H1 (cell line): ENCODE results near the gene GNS. TPM values are rescaled to one million over a fixed set of nuclear protein-coding genes. Genes with fewer than 3 reads are reported as not detected.

Experiments used
- CTCF ChIA-PET: fragments of 300-600 bp; sonication (Branson Sonifier 250); formaldehyde crosslinking; loops from one replicate; lab custom pipeline; 2021; ENCODE audit not compliant: partially characterized antibody; lab: Charles Lee
- POLR2A ChIA-PET: fragments of 300-600 bp; sonication (Branson Sonifier 250); formaldehyde crosslinking; loops from one replicate; lab custom pipeline; 2021; ENCODE audit warnings: inconsistent platforms; ENCODE audit not compliant: partially characterized antibody; lab: Charles Lee
- DNase-seq, 2 experiments: peaks; one replicate each; pipeline versions ENCODE4 v3.0.0 to v3.0.0-alpha.2; 2010 to 2022; ENCODE audit warnings: low spot score in 2 of 2, low read depth in 1 of 2, mixed read lengths in 1 of 2
- FAIRE-seq: peaks from 2 replicates; lab custom pipeline; 2011; peaks lifted over from hg19 to GRCh38; lab: Jason Lieb, UNC
- H2AFZ ChIP-seq: 2 replicates; pipeline ENCODE4 v1.8.1; 2012; ENCODE audit warnings: low read length, inconsistent platforms
- H2AK5ac ChIP-seq: 2 replicates; pipeline ENCODE4 v1.6.1; 2013; ENCODE audit warnings: low read depth, low read length
- H2BK120ac ChIP-seq: replicated peaks from 2 replicates; pipeline ENCODE3; 2013; ENCODE audit warnings: low read depth, low read length, inconsistent platforms
- H2BK12ac ChIP-seq: 2 replicates; pipeline ENCODE4 v1.6.1; 2013; ENCODE audit warnings: low read depth, low read length
- H2BK15ac ChIP-seq: 2 replicates; pipeline ENCODE4 v1.6.1; 2013; ENCODE audit warnings: low read length
- H2BK20ac ChIP-seq: 2 replicates; pipeline ENCODE4 v1.6.1; 2013; ENCODE audit warnings: low read length
- H2BK5ac ChIP-seq: 2 replicates; pipeline ENCODE4 v1.6.1; 2013; ENCODE audit warnings: low read depth, low read length
- H3K14ac ChIP-seq: 2 replicates; pipeline ENCODE4 v1.6.1; 2013; ENCODE audit warnings: inconsistent platforms; ENCODE audit not compliant: insufficient read length
- H3K18ac ChIP-seq: 2 replicates; pipeline ENCODE4 v1.6.1; 2013; ENCODE audit warnings: low read length; ENCODE audit errors: extremely low read depth
- H3K23ac ChIP-seq: 2 replicates; pipeline ENCODE4 v1.6.1; 2013; ENCODE audit warnings: inconsistent platforms; ENCODE audit not compliant: insufficient read length
- H3K23me2 ChIP-seq: 2 replicates; pipeline ENCODE4 v1.6.1; 2013; ENCODE audit warnings: low read depth, low read length
- H3K27ac ChIP-seq: 2 replicates; pipeline ENCODE4 v1.6.1; 2011; ENCODE audit warnings: low read depth, low read length, inconsistent platforms
- H3K27me3 ChIP-seq, 4 experiments: replicated peaks in 1 of 4; 1 replicate in 1 of 4; 2 replicates in 3 of 4; pipeline versions ENCODE4 v1.6.1 to v1.8.1; 2011 to 2013; ENCODE audit warnings: low read length in 3 of 4, mild to moderate bottlenecking in 3 of 4, inconsistent platforms in 2 of 4, mixed read lengths in 2 of 4, moderate library complexity in 1 of 4; ENCODE audit not compliant: control insufficient read depth in 3 of 4, insufficient read depth in 3 of 4; ENCODE audit errors: extremely low read depth in 1 of 4
- H3K36me3 ChIP-seq, 4 experiments: 2 replicates each; pipeline versions ENCODE4 v1.6.1 to v1.8.1; 2011 to 2013; ENCODE audit warnings: mild to moderate bottlenecking in 4 of 4, low read length in 3 of 4, moderate library complexity in 2 of 4, control low read depth in 1 of 4, inconsistent platforms in 1 of 4; ENCODE audit not compliant: insufficient read depth in 4 of 4, control insufficient read depth in 2 of 4
- H3K4ac ChIP-seq: replicated peaks from 2 replicates; pipeline ENCODE3; 2013; ENCODE audit warnings: low read length, low read depth, mixed read lengths, inconsistent platforms; ENCODE audit not compliant: insufficient read length
- H3K4me1 ChIP-seq, 4 experiments: replicated peaks in 1 of 4; 1 replicate in 1 of 4; 2 replicates in 3 of 4; pipeline versions ENCODE4 v1.6.1 to v1.8.1; 2011 to 2013; ENCODE audit warnings: low read length in 3 of 4, inconsistent platforms in 2 of 4, mixed read lengths in 1 of 4; ENCODE audit not compliant: insufficient read depth in 4 of 4, control insufficient read depth in 3 of 4
- H3K4me2 ChIP-seq, 2 experiments: 2 replicates each; pipeline versions ENCODE4 v1.6.1 to v1.8.1; 2011 to 2013; ENCODE audit warnings: low read depth in 2 of 2, low read length in 2 of 2, control low read depth in 1 of 2, inconsistent platforms in 1 of 2, mild to moderate bottlenecking in 1 of 2; ENCODE audit not compliant: insufficient read depth in 1 of 2
- H3K4me3 ChIP-seq, 4 experiments: fragments of 200-600, 300-600 bp in 1 of 4; sonication (generic), shearing (Covaris generic), sonication (Bioruptor Twin) in 1 of 4; 2 replicates each; pipeline versions ENCODE4 v1.5.1 to v1.8.1; 2011 to 2016; ENCODE audit warnings: low read length in 4 of 4, low read depth in 3 of 4, control low read depth in 2 of 4, inconsistent platforms in 2 of 4, mild to moderate bottlenecking in 2 of 4, mixed read lengths in 1 of 4, moderate library complexity in 1 of 4; ENCODE audit not compliant: insufficient read depth in 2 of 4; ENCODE audit errors: extremely low read depth in 1 of 4
- H3K56ac ChIP-seq: replicated peaks from 2 replicates; pipeline ENCODE3; 2013; ENCODE audit warnings: low read depth, mild to moderate bottlenecking, mixed read lengths, low read length, inconsistent platforms; ENCODE audit not compliant: insufficient read length
- H3K79me1 ChIP-seq: 2 replicates; pipeline ENCODE4 v1.6.1; 2013; ENCODE audit warnings: low read depth, low read length, control low read depth
- H3K79me2 ChIP-seq, 2 experiments: 2 replicates each; pipeline versions ENCODE4 v1.6.1 to v1.8.1; 2012 to 2013; ENCODE audit warnings: low read length in 2 of 2, mild to moderate bottlenecking in 2 of 2, inconsistent platforms in 1 of 2; ENCODE audit not compliant: insufficient read depth in 2 of 2, control insufficient read depth in 1 of 2
- H3K9ac ChIP-seq, 4 experiments: replicated peaks in 1 of 4; 1 replicate in 1 of 4; 2 replicates in 3 of 4; pipeline versions ENCODE4 v1.6.1 to v1.8.1; 2011 to 2013; ENCODE audit warnings: low read depth in 3 of 4, low read length in 3 of 4, control low read depth in 2 of 4, mild to moderate bottlenecking in 2 of 4, moderate library complexity in 2 of 4, inconsistent platforms in 1 of 4; ENCODE audit errors: extremely low read depth in 1 of 4
- H3K9me3 ChIP-seq, 2 experiments: 2 replicates each; pipeline versions ENCODE4 v1.6.1 to v1.8.1; 2012 to 2013; ENCODE audit warnings: mild to moderate bottlenecking in 2 of 2, moderate library complexity in 2 of 2, control low read depth in 1 of 2, inconsistent platforms in 1 of 2, low read depth in 1 of 2, low read length in 1 of 2, mixed read lengths in 1 of 2; ENCODE audit not compliant: insufficient read depth in 2 of 2
- H4K20me1 ChIP-seq, 2 experiments: replicated peaks in 1 of 2; 2 replicates each; pipeline versions ENCODE3 to v1.8.1; 2011 to 2013; ENCODE audit warnings: inconsistent platforms in 2 of 2, low read length in 2 of 2, mild to moderate bottlenecking in 1 of 2; ENCODE audit not compliant: insufficient read depth in 2 of 2, control insufficient read depth in 1 of 2
- H4K5ac ChIP-seq: 2 replicates; pipeline ENCODE4 v1.6.1; 2013; ENCODE audit warnings: low read length, low read depth, mixed read lengths, inconsistent platforms; ENCODE audit not compliant: insufficient read length
- H4K8ac ChIP-seq: 2 replicates; pipeline ENCODE4 v1.8.0; 2013; ENCODE audit warnings: mild to moderate bottlenecking, moderate library complexity, low read length, inconsistent platforms; ENCODE audit not compliant: insufficient read depth; ENCODE audit errors: extremely low read depth
- H4K91ac ChIP-seq: replicated peaks from 2 replicates; pipeline ENCODE3; 2013; ENCODE audit warnings: low read length, mixed read lengths, inconsistent platforms; ENCODE audit not compliant: insufficient read length
- BACH1 ChIP-seq: IDR thresholded peaks from 2 replicates; pipeline ENCODE4 v1.6.1; 2012; ENCODE audit warnings: low read length, improper control_type of control experiment
- BRCA1 ChIP-seq: IDR thresholded peaks from 2 replicates; pipeline ENCODE4 v1.6.1; 2012; ENCODE audit warnings: low read depth, low read length, improper control_type of control experiment
- CBX5 ChIP-seq: fragments of 300-800, 300-1000 bp; sonication (generic); IDR thresholded peaks from 2 replicates; pipeline ENCODE4 v1.7.1; 2016; ENCODE audit warnings: antibody characterized with exemption, low read length, low read depth
- FOSL1 ChIP-seq: IDR thresholded peaks from 2 replicates; pipeline ENCODE4 v1.6.1; 2011; ENCODE audit warnings: mild to moderate bottlenecking, low read depth, low read length, moderate library complexity; ENCODE audit not compliant: insufficient read depth
- KDM4A ChIP-seq: IDR thresholded peaks from one replicate; pipeline ENCODE4 v1.7.1; 2012; ENCODE audit warnings: low read depth, mild to moderate bottlenecking, moderate library complexity, low read length, inconsistent platforms; ENCODE audit not compliant: severe bottlenecking
- NANOG ChIP-seq: IDR thresholded peaks from 2 replicates; pipeline ENCODE4 v1.6.1; 2011; ENCODE audit warnings: low read length, low read depth, mild to moderate bottlenecking, inconsistent platforms; ENCODE audit not compliant: insufficient read depth, poor library complexity, severe bottlenecking
- RNF2 ChIP-seq: fragments of 200-900, 300-1000 bp; sonication (generic); IDR thresholded peaks from 2 replicates; pipeline ENCODE4 v1.7.1; 2016; ENCODE audit warnings: borderline replicate concordance, low read depth, mild to moderate bottlenecking, antibody characterized with exemption, low read length; ENCODE audit not compliant: poor library complexity, severe bottlenecking; ENCODE audit errors: missing control alignments
- SP1 ChIP-seq: IDR thresholded peaks from 2 replicates; pipeline ENCODE4 v1.6.1; 2011; ENCODE audit warnings: low read depth, low read length
- SP2 ChIP-seq: IDR thresholded peaks from 2 replicates; pipeline ENCODE4 v1.6.1; 2012; ENCODE audit warnings: mild to moderate bottlenecking, low read length, inconsistent platforms
- SRF ChIP-seq: IDR thresholded peaks from 2 replicates; pipeline ENCODE4 v1.6.1; 2011; ENCODE audit warnings: mild to moderate bottlenecking, low read depth, low read length, moderate library complexity
- SUZ12 ChIP-seq: fragments of 200-600 bp; sonication (generic); IDR thresholded peaks from 2 replicates; pipeline ENCODE4 v1.6.1; 2012; ENCODE audit warnings: mild to moderate bottlenecking, inconsistent platforms, low read length, moderate library complexity, mixed read lengths
- TAF7 ChIP-seq: optimal IDR thresholded peaks from 2 replicates; pipeline ENCODE3; 2011; ENCODE audit warnings: low read depth, mild to moderate bottlenecking, inconsistent platforms, low read length, moderate library complexity, borderline replicate concordance
- USF2 ChIP-seq: IDR thresholded peaks from 2 replicates; pipeline ENCODE4 v1.6.1; 2011; ENCODE audit warnings: low read length, improper control_type of control experiment
- WGBS, 2 experiments: shearing (Covaris generic) in 1 of 2; methylation state at CpG; one replicate each; pipeline versions ENCODE4 v1.1.6 to v1.1.7; 2013 to 2015; ENCODE audit warnings: low lambda C conversion rate in 2 of 2, mixed read lengths in 2 of 2, inconsistent platforms in 1 of 2, low coverage in 1 of 2, missing lambda C conversion rate in 1 of 2; ENCODE audit not compliant: insufficient replicate concordance in 2 of 2, insufficient coverage in 1 of 2, insufficient read length in 1 of 2; ENCODE audit errors: extremely low coverage in 1 of 2, missing lambda C conversion rate in 1 of 2; 5-methylcytosine and 5-hydroxymethylcytosine counted together
- polyA plus RNA-seq, 7 experiments: library from polyadenylated mRNA; depleted of rRNA in 3 of 7; stranded (reverse) in 5 of 7; unstranded in 2 of 7; fragments of >200 nt in 5 of 7; fragments of 200-250 nt in 2 of 7; gene quantifications; 1 replicate in 5 of 7; 2 replicates in 1 of 7; 4 replicates in 1 of 7; pipeline versions ENCODE4 v1.2.1 to v1.2.3, GENCODE V29; 2011 to 2013; ENCODE audit warnings: missing spikeins in 2 of 7, mixed read lengths in 2 of 7
- total RNA-seq: library from RNA; stranded (reverse); fragmentation: NEBNext Ultra II Directional; extraction: Animal tissue kit (Norgen Biotek cat#: 25700); gene quantifications from 2 replicates; pipeline ENCODE4 v1.2.1, GENCODE V29; 2021

Gene GNS
- total and polyA plus RNA-seq, 2 of the 8 experiments (the other 6 are each of a cell fraction or from before 2014, with no cell fraction given) = 16.0 to 28.5 TPM

DNA sequence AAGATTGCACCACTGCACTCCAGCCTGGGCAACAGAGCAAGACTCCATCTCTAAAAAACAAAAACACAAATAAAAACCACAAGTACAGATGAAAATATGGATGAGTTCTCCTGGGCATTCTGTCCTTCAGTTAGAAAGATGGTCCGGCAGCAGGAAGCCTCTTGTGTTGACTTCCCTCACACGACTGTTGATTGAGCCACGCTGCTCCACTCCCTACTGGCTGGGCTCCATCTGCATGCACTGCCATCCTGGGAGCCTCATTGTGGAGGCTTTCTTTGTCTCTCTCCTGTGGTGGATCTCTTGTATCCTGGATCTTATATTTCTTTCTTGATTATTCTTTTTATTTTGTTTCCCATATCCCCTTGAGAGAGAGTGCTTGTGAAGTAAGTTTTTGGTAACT is 34.4 kb upstream of the GNS start:
- H2BK5ac ChIP-seq = no peak overlapping the region
- CTCF ChIA-PET = interaction anchor here (0.7 to 2.3 kb wide), 3 partner anchors 8 to 439 kb away, joined by 3 to 20 read pairs (median 3); no protein-coding TSS in a partner anchor
- no peak overlapping the region for H2BK12ac ChIP-seq
- no peak overlapping the region for H3K4me2 ChIP-seq
- no peaks in the 10 kb centered on the region for H3K36me3 ChIP-seq
- H4K20me1 ChIP-seq = no peaks in the 10 kb centered on the region
- no peak overlapping the region for H3K9ac ChIP-seq
- no peaks in the 10 kb centered on the region for H3K27me3 ChIP-seq
- no peak overlapping the region for H3K27ac ChIP-seq
- H2BK20ac ChIP-seq = no peak overlapping the region
- no peak overlapping the region for H3K14ac ChIP-seq
- no peak overlapping the region for H2AK5ac ChIP-seq
- no peaks in the 10 kb centered on the region for H3K79me1 ChIP-seq
- no peak overlapping the region for H3K56ac ChIP-seq
- FAIRE-seq = no peak
- no peak overlapping the region for H2BK120ac ChIP-seq
- no peak overlapping the region for H3K18ac ChIP-seq
- H4K8ac ChIP-seq = no peak overlapping the region
- H2BK15ac ChIP-seq = no peak overlapping the region
- 96% methylated on average over 3 of the region's 3 CpGs; no CpG with 5 or more reads in 1 of the 2 experiments for WGBS, 2 experiments
- DNase-seq = no peak
- no peak overlapping the region for H3K4ac ChIP-seq
- POLR2A ChIA-PET = no interaction called here
- H3K4me3 ChIP-seq = no peak overlapping the region
- H3K23ac ChIP-seq = no peak overlapping the region
- no peaks in the 10 kb centered on the region for H3K79me2 ChIP-seq
- no peak overlapping the region for H4K91ac ChIP-seq
- H3K4me1 ChIP-seq = peaks cover 0 to 3% (median 0%) of the 10 kb centered on the region in 4 experiments; a peak in 1 of 7 replicates
- no peak overlapping the region for H2AFZ ChIP-seq
- H3K9me3 ChIP-seq = no peaks in the 10 kb centered on the region
- H4K5ac ChIP-seq = no peak overlapping the region
- H3K23me2 ChIP-seq = no peaks in the 10 kb centered on the region
- TF ChIP-seq TAF7 = no peak
- TF ChIP-seq SP1 = no peak
- no peak for TF ChIP-seq SRF
- no peak for TF ChIP-seq SP2
- TF ChIP-seq BRCA1 = no peak
- TF ChIP-seq BACH1 = no peak
- TF ChIP-seq FOSL1 = no peak
- TF ChIP-seq RNF2 = no peak
- TF ChIP-seq USF2 = no peak
- no peak for TF ChIP-seq KDM4A
- TF ChIP-seq NANOG = no peak
- no peak for TF ChIP-seq CBX5
- TF ChIP-seq SUZ12 = no peak
